ENCODE data around the gene RAB40C. TPM values are rescaled to one million over a fixed set of nuclear protein-coding genes. Genes with fewer than 3 reads are reported as not detected.

Gene RAB40C
- total RNA-seq, 1 donor from 2014 or later, result 30.6 TPM

DNA sequence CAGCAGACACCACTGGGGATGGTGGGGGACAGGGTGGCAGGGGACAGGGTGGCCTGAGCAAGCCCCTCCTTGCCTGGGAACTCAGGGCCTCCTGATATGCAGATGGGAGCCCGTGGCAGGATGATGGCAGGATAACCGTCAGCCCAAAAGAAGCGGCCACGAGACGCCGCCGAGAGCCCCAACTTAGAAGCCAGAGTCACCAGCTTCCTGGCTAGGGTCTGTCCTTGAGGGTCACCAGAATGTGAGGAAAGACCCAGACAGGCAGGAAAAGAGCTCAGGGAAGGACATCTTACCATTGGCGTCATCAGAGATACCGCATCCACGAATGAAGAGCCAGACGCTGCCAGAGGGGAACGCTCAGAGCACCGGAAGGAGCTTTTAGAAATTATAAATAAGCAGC is 19.4 kb downstream of the RAB40C start:
- no peak for TF ChIP-seq CTCF (IDR thresholded peaks at IDR 0.05; ENCODE audit: unreplicated experiment)
- Mint-ChIP-seq H3K27ac (peak overlapping the region; percentile 83), H3K4me1 (ENCODE audit: low read depth) (peaks cover 4% of the 10 kb centered on the region), H3K4me3 (ENCODE audit: low read depth) (no peak overlapping the region), H3K9me3 (ENCODE audit: low read depth) (peaks cover 6% of the 10 kb centered on the region), H3K27me3 (no peaks in the 10 kb centered on the region), H3K36me3 (ENCODE audit: insufficient read depth) (peaks cover 16% of the 10 kb centered on the region)
- DNase-seq (ENCODE audit: low spot score, unreplicated experiment), result no peak

GRCh38 chr16:609984-610383 is 20.1 kb downstream of the RAB40C start:
- Mint-ChIP-seq H3K4me1 (ENCODE audit: low read depth) (peaks cover 4% of the 10 kb centered on the region), H3K36me3 (ENCODE audit: insufficient read depth) (peaks cover 17% of the 10 kb centered on the region), H3K4me3 (ENCODE audit: low read depth) (no peak overlapping the region), H3K27ac (no peak overlapping the region), H3K9me3 (ENCODE audit: low read depth) (peaks cover 3% of the 10 kb centered on the region), H3K27me3 (no peaks in the 10 kb centered on the region)
- no peak for DNase-seq (ENCODE audit: low spot score, unreplicated experiment)
- TF ChIP-seq CTCF (IDR thresholded peaks at IDR 0.05; ENCODE audit: unreplicated experiment), result no peak

DNA sequence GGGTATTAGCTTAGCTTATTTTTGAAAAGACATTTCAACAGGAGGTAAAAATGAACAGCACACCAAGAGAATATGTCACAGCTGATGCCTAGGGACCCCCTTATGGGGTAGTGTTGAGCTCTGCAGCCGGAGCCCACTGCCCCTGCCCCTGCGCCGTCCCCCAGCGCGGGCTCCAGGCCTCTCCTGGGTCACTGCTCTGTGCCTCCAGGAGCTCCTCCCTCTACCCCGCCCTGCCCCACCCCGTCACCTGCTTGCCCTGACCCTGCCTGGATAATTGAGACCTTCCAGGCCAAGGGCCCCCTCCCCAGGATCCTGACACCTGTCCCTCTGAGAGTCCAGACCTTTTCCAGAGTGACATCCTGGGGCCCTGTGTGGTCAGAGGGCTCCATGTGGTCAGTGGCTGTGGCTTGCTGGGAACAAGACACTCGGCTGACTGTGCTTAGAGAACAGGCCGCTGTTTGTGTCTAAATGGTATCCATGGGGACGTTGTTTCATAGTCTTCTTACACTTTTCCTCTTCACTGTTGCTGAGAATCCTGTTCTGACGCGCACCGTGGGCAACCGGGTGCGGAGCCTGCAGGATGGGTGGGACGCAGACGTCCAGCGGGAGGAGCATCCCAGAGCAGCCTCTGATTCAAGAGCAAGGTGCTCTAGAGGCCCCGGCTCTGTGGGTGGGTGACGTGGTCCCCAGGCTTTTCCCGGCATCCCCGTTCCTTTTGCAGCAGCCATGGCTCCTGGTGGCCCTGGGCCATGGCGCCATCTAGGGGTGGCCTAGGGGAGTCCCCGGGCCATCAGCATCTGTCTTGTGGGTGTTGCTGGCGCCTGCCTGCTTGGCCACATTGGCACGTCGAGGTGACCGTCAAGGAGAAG is 20.9 kb downstream of the RAB40C start:
- peak overlapping the region; percentile 89 for H3K27ac Mint-ChIP-seq
- no peak overlapping the region for H3K4me3 Mint-ChIP-seq (ENCODE audit: low read depth)
- no peak for DNase-seq (ENCODE audit: low spot score, unreplicated experiment)
- peaks cover 14% of the 10 kb centered on the region for H3K36me3 Mint-ChIP-seq (ENCODE audit: insufficient read depth)
- H3K27me3 Mint-ChIP-seq, result no peaks in the 10 kb centered on the region
- TF ChIP-seq CTCF (IDR thresholded peaks at IDR 0.05; ENCODE audit: unreplicated experiment), result peak; percentile 60
- no peaks in the 10 kb centered on the region for H3K9me3 Mint-ChIP-seq (ENCODE audit: low read depth)
- H3K4me1 Mint-ChIP-seq (ENCODE audit: low read depth), result peaks cover 4% of the 10 kb centered on the region

GRCh38 chr16:615122-615521 is 25.3 kb downstream of the RAB40C start:
- no peak for DNase-seq (ENCODE audit: low spot score, unreplicated experiment)
- Mint-ChIP-seq H3K9me3 (ENCODE audit: low read depth) (no peaks in the 10 kb centered on the region), H3K27ac (no peak overlapping the region), H3K4me3 (ENCODE audit: low read depth) (no peak overlapping the region), H3K36me3 (ENCODE audit: insufficient read depth) (peaks cover 11% of the 10 kb centered on the region), H3K4me1 (ENCODE audit: low read depth) (peaks cover 2% of the 10 kb centered on the region), H3K27me3 (no peaks in the 10 kb centered on the region)
- no peak for TF ChIP-seq CTCF (IDR thresholded peaks at IDR 0.05; ENCODE audit: unreplicated experiment)

DNA sequence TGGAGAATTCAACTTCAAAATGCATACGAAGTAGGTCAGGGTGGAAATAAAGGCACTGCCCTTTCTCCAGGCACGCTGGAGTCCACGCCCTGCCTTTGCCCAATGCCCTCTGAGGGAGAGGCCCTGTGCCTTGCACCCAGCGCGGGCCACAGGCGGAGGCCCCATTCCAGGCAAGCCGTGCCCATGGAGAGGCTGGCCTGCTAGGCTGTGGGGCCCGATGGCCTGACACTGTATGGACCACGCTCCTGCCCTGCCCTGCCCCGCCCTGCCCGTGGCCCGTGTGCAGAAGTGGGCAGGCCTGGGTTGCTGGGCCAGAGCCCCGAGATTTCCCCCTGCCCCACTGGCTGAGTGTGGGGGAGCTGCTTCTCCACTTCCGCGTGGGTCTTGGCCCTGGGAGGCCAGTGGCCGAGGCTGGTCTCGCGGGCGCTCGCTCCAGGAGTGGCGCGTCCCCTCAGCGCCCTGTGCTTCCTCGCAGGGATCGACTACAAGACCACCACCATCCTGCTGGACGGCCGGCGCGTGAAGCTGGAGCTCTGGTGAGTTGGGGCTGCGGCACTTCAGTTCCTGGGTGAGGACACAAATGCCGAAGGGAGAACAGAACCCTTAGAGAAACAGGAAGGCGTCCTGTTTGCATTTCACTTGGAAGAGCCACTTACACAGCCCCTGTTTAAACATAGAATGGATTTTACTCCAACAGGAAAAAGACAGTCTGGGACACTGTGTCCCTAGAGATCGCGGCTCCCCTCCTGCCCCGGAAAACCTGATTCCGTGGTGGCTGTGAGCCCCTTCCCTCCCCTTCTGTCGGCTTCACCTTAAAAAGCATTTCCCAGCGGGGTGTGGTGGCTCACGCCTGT is 27.1 kb downstream of the RAB40C start:
- Mint-ChIP-seq H3K27ac (no peak overlapping the region), H3K4me3 (ENCODE audit: low read depth) (no peak overlapping the region), H3K27me3 (no peaks in the 10 kb centered on the region), H3K4me1 (ENCODE audit: low read depth) (no peaks in the 10 kb centered on the region), H3K36me3 (ENCODE audit: insufficient read depth) (peaks cover 11% of the 10 kb centered on the region), H3K9me3 (ENCODE audit: low read depth) (no peaks in the 10 kb centered on the region)
- no peak for TF ChIP-seq CTCF (IDR thresholded peaks at IDR 0.05; ENCODE audit: unreplicated experiment)
- DNase-seq (ENCODE audit: low spot score, unreplicated experiment), result no peak

Data from progenitor cell of endocrine pancreas (in vitro differentiated cells).